ENCODE data around the gene TREML1.
"Not testable (repeated sequence)": the region's sequence is repeated elsewhere in the genome, so short reads cannot be mapped to it uniquely, and the experiment has no call there.

Gene TREML1

DNA sequence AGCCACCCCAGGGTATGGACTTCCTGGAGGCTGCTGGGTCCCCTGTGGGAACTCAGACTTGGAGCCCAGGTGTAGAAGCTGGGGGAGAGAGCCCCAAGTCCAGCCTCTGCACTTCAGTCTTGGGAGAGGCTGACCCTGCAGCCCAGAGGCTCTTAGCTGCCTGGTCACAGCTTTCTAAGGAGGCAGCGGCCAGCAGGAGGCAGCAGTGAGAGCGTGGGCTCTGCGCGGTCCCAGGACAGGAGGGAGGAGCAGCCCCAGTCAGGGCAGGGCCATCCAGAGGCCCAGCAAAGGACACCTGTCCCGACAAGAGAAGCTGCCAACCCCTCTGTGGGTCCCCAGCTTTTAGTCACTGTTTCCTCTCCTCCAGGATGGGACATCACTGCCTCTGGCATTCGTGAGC lies 37.4 kb upstream of the TREML1 start (continued):
- TF ChIP-seq, protein P1, sequence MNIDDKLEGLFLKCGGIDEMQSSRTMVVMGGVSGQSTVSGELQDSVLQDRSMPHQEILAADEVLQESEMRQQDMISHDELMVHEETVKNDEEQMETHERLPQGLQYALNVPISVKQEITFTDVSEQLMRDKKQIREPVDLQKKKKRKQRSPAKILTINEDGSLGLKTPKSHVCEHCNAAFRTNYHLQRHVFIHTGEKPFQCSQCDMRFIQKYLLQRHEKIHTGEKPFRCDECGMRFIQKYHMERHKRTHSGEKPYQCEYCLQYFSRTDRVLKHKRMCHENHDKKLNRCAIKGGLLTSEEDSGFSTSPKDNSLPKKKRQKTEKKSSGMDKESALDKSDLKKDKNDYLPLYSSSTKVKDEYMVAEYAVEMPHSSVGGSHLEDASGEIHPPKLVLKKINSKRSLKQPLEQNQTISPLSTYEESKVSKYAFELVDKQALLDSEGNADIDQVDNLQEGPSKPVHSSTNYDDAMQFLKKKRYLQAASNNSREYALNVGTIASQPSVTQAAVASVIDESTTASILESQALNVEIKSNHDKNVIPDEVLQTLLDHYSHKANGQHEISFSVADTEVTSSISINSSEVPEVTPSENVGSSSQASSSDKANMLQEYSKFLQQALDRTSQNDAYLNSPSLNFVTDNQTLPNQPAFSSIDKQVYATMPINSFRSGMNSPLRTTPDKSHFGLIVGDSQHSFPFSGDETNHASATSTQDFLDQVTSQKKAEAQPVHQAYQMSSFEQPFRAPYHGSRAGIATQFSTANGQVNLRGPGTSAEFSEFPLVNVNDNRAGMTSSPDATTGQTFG (tag by site-specific recombination; IDR thresholded peaks at IDR 0.05; ENCODE audit: borderline replicate concordance), result no peak
- TF ChIP-seq, protein P2, sequence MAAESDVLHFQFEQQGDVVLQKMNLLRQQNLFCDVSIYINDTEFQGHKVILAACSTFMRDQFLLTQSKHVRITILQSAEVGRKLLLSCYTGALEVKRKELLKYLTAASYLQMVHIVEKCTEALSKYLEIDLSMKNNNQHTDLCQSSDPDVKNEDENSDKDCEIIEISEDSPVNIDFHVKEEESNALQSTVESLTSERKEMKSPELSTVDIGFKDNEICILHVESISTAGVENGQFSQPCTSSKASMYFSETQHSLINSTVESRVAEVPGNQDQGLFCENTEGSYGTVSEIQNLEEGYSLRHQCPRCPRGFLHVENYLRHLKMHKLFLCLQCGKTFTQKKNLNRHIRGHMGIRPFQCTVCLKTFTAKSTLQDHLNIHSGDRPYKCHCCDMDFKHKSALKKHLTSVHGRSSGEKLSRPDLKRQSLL (tag by site-specific recombination; IDR thresholded peaks at IDR 0.05), result no peak
- no peak for TF ChIP-seq ZNF2 (tag by site-specific recombination; IDR thresholded peaks at IDR 0.05)
- TF ChIP-seq, protein P3, sequence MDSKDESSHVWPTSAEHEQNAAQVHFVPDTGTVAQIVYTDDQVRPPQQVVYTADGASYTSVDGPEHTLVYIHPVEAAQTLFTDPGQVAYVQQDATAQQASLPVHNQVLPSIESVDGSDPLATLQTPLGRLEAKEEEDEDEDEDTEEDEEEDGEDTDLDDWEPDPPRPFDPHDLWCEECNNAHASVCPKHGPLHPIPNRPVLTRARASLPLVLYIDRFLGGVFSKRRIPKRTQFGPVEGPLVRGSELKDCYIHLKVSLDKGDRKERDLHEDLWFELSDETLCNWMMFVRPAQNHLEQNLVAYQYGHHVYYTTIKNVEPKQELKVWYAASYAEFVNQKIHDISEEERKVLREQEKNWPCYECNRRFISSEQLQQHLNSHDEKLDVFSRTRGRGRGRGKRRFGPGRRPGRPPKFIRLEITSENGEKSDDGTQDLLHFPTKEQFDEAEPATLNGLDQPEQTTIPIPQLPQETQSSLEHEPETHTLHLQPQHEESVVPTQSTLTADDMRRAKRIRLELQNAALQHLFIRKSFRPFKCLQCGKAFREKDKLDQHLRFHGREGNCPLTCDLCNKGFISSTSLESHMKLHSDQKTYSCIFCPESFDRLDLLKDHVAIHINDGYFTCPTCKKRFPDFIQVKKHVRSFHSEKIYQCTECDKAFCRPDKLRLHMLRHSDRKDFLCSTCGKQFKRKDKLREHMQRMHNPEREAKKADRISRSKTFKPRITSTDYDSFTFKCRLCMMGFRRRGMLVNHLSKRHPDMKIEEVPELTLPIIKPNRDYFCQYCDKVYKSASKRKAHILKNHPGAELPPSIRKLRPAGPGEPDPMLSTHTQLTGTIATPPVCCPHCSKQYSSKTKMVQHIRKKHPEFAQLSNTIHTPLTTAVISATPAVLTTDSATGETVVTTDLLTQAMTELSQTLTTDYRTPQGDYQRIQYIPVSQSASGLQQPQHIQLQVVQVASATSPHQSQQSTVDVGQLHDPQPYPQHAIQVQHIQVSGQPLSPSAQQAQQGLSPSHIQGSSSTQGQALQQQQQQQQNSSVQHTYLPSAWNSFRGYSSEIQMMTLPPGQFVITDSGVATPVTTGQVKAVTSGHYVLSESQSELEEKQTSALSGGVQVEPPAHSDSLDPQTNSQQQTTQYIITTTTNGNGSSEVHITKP (tag by site-specific recombination; IDR thresholded peaks at IDR 0.05), result no peak
- no peak for TF ChIP-seq GFI1B (tag by site-specific recombination; IDR thresholded peaks at IDR 0.05)

DNA sequence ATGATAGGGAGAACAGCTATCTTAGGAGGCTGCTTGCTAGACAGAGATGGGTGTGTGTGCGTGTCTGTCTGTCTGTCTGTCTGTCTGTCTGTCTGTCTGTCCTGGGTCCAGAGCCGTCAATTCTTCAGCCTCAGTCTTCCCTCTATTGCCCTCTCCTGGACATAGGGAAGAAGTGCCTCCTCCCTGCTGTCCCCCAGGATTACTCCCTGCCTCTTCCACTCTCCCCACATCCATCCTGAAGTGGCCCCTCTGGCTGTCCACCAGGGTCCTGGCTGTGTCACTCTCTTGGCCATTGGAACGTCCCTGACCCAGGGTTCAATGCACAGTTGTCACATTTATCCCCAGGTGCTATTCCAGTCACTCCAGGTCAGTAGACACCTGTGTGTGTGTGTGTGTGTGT lies 36.6 kb upstream of the TREML1 start:
- H3K4me1 ChIP-seq (ENCODE audit: control insufficient read depth, insufficient read depth, low read length), result no peaks in the 10 kb centered on the region
- TF ChIP-seq, protein P4, sequence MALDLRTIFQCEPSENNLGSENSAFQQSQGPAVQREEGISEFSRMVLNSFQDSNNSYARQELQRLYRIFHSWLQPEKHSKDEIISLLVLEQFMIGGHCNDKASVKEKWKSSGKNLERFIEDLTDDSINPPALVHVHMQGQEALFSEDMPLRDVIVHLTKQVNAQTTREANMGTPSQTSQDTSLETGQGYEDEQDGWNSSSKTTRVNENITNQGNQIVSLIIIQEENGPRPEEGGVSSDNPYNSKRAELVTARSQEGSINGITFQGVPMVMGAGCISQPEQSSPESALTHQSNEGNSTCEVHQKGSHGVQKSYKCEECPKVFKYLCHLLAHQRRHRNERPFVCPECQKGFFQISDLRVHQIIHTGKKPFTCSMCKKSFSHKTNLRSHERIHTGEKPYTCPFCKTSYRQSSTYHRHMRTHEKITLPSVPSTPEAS (tag by site-specific recombination; IDR thresholded peaks at IDR 0.05), result 0 out of 2 replicates have a peak, but pooled peaks have one; percentile 16
- TF ChIP-seq ZNF23 (tag by site-specific recombination; IDR thresholded peaks at IDR 0.05; ENCODE audit: borderline replicate concordance), result no peak
- CTCF ChIA-PET, result interaction anchor here (0.6 to 3.6 kb wide), 3 partner anchors 9 to 88 kb away, joined by 3 to 19 read pairs (median 3); no protein-coding TSS in a partner anchor

DNA sequence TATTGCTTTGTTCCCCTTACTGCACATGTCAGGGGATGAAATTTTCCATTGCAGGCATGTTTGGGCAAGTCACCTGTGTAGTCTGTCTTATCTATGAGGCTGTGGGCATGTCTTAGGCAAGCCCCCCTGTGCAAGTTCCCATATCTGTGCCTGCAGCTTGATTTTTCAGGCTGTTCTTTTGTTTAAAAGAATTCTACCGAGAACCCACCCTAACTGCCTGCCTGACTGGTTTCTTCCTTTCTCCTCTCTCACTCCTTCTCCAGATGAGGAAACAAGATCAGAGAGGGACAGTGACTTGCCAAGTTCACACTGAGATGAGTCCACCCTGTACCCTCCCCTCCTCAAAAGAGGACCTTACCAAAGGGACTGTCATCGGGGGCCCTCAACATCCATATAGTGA lies 35.8 kb upstream of the TREML1 start:
- TF ChIP-seq SETDB1 (IDR thresholded peaks at IDR 0.05; ENCODE audit: insufficient read length, low read length), result peak; percentile 58
- TF ChIP-seq, protein P5, sequence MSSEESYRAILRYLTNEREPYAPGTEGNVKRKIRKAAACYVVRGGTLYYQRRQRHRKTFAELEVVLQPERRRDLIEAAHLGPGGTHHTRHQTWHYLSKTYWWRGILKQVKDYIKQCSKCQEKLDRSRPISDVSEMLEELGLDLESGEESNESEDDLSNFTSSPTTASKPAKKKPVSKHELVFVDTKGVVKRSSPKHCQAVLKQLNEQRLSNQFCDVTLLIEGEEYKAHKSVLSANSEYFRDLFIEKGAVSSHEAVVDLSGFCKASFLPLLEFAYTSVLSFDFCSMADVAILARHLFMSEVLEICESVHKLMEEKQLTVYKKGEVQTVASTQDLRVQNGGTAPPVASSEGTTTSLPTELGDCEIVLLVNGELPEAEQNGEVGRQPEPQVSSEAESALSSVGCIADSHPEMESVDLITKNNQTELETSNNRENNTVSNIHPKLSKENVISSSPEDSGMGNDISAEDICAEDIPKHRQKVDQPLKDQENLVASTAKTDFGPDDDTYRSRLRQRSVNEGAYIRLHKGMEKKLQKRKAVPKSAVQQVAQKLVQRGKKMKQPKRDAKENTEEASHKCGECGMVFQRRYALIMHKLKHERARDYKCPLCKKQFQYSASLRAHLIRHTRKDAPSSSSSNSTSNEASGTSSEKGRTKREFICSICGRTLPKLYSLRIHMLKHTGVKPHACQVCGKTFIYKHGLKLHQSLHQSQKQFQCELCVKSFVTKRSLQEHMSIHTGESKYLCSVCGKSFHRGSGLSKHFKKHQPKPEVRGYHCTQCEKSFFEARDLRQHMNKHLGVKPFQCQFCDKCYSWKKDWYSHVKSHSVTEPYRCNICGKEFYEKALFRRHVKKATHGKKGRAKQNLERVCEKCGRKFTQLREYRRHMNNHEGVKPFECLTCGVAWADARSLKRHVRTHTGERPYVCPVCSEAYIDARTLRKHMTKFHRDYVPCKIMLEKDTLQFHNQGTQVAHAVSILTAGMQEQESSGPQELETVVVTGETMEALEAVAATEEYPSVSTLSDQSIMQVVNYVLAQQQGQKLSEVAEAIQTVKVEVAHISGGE (tag by site-specific recombination; conservative IDR thresholded peaks at IDR 0.05; ENCODE audit: low read depth), result no peak
- Histone ChIP-seq H3K36me3 (ENCODE audit: control insufficient read depth in 2 of 2, insufficient read depth in 1 of 2, low read length in 2 of 2) (no peaks in the 10 kb centered on the region), H3K27ac (ENCODE audit: extremely low read depth, low read depth, low read length) (no peak overlapping the region), H3K4me3 (ENCODE audit: low read depth, low read length) (no peak overlapping the region), H3K9me3 (ENCODE audit: control insufficient read depth, insufficient read depth, low read depth, low read length) (no peaks in the 10 kb centered on the region), H3K4me1 (ENCODE audit: control insufficient read depth, insufficient read depth, low read length) (no peaks in the 10 kb centered on the region)
- ChIA-PET POLR2A (no interaction called here), CTCF (interaction anchor here (0.6 to 3.6 kb wide), 3 partner anchors 8 to 88 kb away, joined by 3 to 19 read pairs (median 3); no protein-coding TSS in a partner anchor)

More for the DNA sequence above, 36.6 kb upstream of the TREML1 start:
- no peaks in the 10 kb centered on the region for H3K9me3 ChIP-seq (ENCODE audit: control insufficient read depth, insufficient read depth, low read depth, low read length)
- POLR2A ChIA-PET, result no interaction called here
- no peak overlapping the region for H3K27ac ChIP-seq (ENCODE audit: extremely low read depth, low read depth, low read length)
- no peak overlapping the region for H3K4me3 ChIP-seq (ENCODE audit: low read depth, low read length)
- H3K36me3 ChIP-seq (ENCODE audit: control insufficient read depth in 2 of 2, insufficient read depth in 1 of 2, low read length in 2 of 2), result no peaks in the 10 kb centered on the region

DNA sequence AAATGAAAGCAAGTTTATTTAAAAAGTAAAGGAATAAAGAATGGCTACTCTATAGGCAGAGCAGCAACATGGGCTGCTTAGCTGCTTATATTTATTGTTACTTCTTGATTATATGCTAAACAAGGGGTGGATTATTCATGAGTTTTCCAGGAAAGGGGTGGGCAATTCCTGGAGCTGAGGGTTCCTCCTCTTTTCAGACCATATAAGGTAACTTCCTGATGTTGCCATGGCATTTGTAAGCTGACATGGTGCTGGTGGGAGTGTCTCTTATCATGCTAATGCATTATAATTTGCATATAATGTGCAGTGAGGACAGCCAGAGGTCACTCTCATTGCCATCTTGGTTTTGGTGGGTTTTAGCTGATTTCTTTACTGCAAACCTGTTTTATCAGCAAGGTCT lies 34.9 kb upstream of the TREML1 start:
- H3K4me3 ChIP-seq (ENCODE audit: low read depth, low read length); H3K36me3 ChIP-seq (ENCODE audit: control insufficient read depth in 2 of 2, insufficient read depth in 1 of 2, low read length in 2 of 2); H3K27ac ChIP-seq (ENCODE audit: extremely low read depth, low read depth, low read length); H3K9me3 ChIP-seq (ENCODE audit: control insufficient read depth, insufficient read depth, low read depth, low read length); H3K4me1 ChIP-seq (ENCODE audit: control insufficient read depth, insufficient read depth, low read length); POLR2A ChIA-PET: not testable (repeated sequence)
- CTCF ChIA-PET, result interaction anchor here (0.8 to 3.6 kb wide), 2 partner anchors 8 to 90 kb away, joined by 3 to 19 read pairs; no protein-coding TSS in a partner anchor
